B cell (primary cell): ENCODE data around the gene ZBTB48.

ENCODE experiments used
- CTCF ChIP-seq: fragments of 200-600 bp; IDR thresholded peaks from one replicate; pipeline ENCODE4 v1.8.0; 2022; ENCODE audit warnings: antibody characterized with exemption, mild to moderate bottlenecking
- EZH2 ChIP-seq: IDR thresholded peaks from 2 replicates; pipeline ENCODE4 v1.6.1; 2012; ENCODE audit warnings: borderline replicate concordance, low read depth, mild to moderate bottlenecking, moderate library complexity, low read length; ENCODE audit not compliant: insufficient read depth, poor library complexity, severe bottlenecking

DNA sequence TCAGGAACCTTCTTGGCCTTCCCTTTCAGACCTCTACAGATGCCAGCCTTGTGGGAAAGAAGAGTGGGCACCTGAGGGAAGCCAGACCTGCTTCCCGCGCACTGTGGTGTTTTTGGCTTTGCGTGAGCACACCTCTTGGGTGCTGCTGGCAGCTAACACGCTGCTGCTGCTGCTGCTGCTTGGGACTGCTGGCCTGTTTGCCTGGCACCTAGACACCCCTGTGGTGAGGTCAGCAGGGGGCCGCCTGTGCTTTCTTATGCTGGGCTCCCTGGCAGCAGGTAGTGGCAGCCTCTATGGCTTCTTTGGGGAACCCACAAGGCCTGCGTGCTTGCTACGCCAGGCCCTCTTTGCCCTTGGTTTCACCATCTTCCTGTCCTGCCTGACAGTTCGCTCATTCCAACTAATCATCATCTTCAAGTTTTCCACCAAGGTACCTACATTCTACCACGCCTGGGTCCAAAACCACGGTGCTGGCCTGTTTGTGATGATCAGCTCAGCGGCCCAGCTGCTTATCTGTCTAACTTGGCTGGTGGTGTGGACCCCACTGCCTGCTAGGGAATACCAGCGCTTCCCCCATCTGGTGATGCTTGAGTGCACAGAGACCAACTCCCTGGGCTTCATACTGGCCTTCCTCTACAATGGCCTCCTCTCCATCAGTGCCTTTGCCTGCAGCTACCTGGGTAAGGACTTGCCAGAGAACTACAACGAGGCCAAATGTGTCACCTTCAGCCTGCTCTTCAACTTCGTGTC lies 995 bp upstream of the ZBTB48 start:
- TF ChIP-seq CTCF, result no peak
- TF ChIP-seq EZH2, result no peak
